Fibroblast of lung (primary cell): Measurements from ENCODE around the gene HPRT1. TPM values are rescaled to one million over a fixed set of nuclear protein-coding genes. Genes with fewer than 3 reads are reported as not detected.

ENCODE experiments used
- DNase-seq, 2 donors: peaks; one replicate each; pipeline versions ENCODE4 v3.0.0 to v3.0.0-alpha.2; 2010; ENCODE audit warnings: low read depth in 2 of 2
- H2AFZ ChIP-seq: 2 replicates; pipeline ENCODE4 v1.5.1; 2012; ENCODE audit warnings: low read length, control low read depth, inconsistent platforms
- H3K27ac ChIP-seq: 2 replicates; pipeline ENCODE4 v1.5.1; 2011; ENCODE audit warnings: low read length, control low read depth; ENCODE audit not compliant: insufficient read depth
- H3K27me3 ChIP-seq: 2 replicates; pipeline ENCODE4 v1.5.1; 2011; ENCODE audit warnings: mild to moderate bottlenecking, low read length; ENCODE audit not compliant: control insufficient read depth, insufficient read depth
- H3K36me3 ChIP-seq: 2 replicates; pipeline ENCODE4 v1.5.1; 2011; ENCODE audit warnings: low read length; ENCODE audit not compliant: control insufficient read depth, insufficient read depth
- H3K4me1 ChIP-seq: 2 replicates; pipeline ENCODE4 v1.5.1; 2011; ENCODE audit warnings: low read length; ENCODE audit not compliant: control insufficient read depth, insufficient read depth; ENCODE audit errors: extremely low read depth
- H3K4me2 ChIP-seq: 2 replicates; pipeline ENCODE4 v1.5.1; 2011; ENCODE audit warnings: low read length, control low read depth; ENCODE audit not compliant: insufficient read depth; ENCODE audit errors: extremely low read depth
- H3K4me3 ChIP-seq, 4 experiments: fragments of 200-600 bp in 1 of 4; sonication (generic) in 1 of 4; replicated peaks in 1 of 4; 2 replicates each; pipeline ENCODE4 v1.5.1; 2011 to 2016; ENCODE audit warnings: low read length in 4 of 4, low read depth in 3 of 4, mild to moderate bottlenecking in 3 of 4, control low read depth in 2 of 4, inconsistent platforms in 1 of 4, mixed read lengths in 1 of 4; ENCODE audit not compliant: insufficient read depth in 1 of 4; ENCODE audit errors: control extremely low read depth in 1 of 4
- H3K79me2 ChIP-seq: 2 replicates; pipeline ENCODE4 v1.5.1; 2012; ENCODE audit warnings: mild to moderate bottlenecking, low read length, inconsistent platforms; ENCODE audit not compliant: control insufficient read depth, insufficient read depth
- H3K9ac ChIP-seq: 2 replicates; pipeline ENCODE4 v1.5.1; 2011; ENCODE audit warnings: mild to moderate bottlenecking, low read length, control low read depth; ENCODE audit not compliant: insufficient read depth
- H3K9me3 ChIP-seq: 2 replicates; pipeline ENCODE4 v1.5.1; 2012; ENCODE audit warnings: low read depth, low read length; ENCODE audit not compliant: control insufficient read depth, insufficient read depth
- H4K20me1 ChIP-seq: 2 replicates; pipeline ENCODE4 v1.5.1; 2011; ENCODE audit warnings: low read length; ENCODE audit not compliant: control insufficient read depth, insufficient read depth; ENCODE audit errors: extremely low read depth
- EZH2 ChIP-seq: IDR thresholded peaks from 2 replicates; pipeline ENCODE4 v1.5.1; 2012; ENCODE audit warnings: low read length, control low read depth, mild to moderate bottlenecking; ENCODE audit errors: missing control alignments
- polyA plus RNA-seq, 2 donors: library from polyadenylated mRNA; depleted of rRNA in 1 of 2; stranded (reverse) in 1 of 2; unstranded in 1 of 2; fragments of >200 nt; gene quantifications; 2 replicates each; pipeline ENCODE4 v1.2.1, GENCODE V29; 2011 to 2012; ENCODE audit warnings: missing spikeins in 1 of 2
- total RNA-seq: library from RNA; depleted of rRNA; stranded (reverse); fragments of >200 nt; gene quantifications from 2 replicates; pipeline ENCODE4 v1.2.1, GENCODE V29; 2014
- TF ChIP-seq, protein P1 (sequence below), 2 donors: IDR thresholded peaks in 1 of 2; conservative IDR thresholded peaks in 1 of 2; 1 replicate in 1 of 2; 2 replicates in 1 of 2; pipeline ENCODE4 v1.5.1; 2011 to 2012; ENCODE audit warnings: low read length in 2 of 2, control low read depth in 1 of 2, inconsistent platforms in 1 of 2, low read depth in 1 of 2, mild to moderate bottlenecking in 1 of 2

The HPRT1 gene
- total and polyA plus RNA-seq, 2 donors (not counting 1 experiment from before 2014, with no cell fraction given), result 23.0 to 51.8 TPM

DNA sequence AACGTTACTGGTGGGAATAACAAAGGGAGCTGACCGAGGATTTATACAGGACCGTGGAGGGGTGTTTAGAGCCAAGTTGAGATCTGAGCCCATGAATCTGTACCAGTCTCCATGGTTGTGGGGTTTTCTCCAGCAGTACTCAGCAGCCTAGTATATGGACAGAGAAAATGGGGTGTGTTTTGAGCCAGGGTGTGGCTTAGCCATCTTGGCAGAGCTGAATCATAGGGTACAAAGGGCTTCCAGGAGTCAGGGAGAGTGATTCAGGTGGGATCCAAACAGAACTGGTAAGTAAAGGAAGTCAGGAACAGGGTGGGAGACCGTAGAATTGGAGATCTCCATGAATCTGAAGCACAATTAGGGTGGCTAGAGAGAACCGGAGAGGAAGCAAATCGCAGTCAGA is 7.4 kb upstream of the HPRT1 start:
- H3K9me3 ChIP-seq, result no peaks in the 10 kb centered on the region
- no peak overlapping the region for H2AFZ ChIP-seq
- no peaks in the 10 kb centered on the region for H3K36me3 ChIP-seq
- no peaks in the 10 kb centered on the region for H3K79me2 ChIP-seq
- no peak overlapping the region for H3K9ac ChIP-seq
- TF ChIP-seq, protein P1, sequence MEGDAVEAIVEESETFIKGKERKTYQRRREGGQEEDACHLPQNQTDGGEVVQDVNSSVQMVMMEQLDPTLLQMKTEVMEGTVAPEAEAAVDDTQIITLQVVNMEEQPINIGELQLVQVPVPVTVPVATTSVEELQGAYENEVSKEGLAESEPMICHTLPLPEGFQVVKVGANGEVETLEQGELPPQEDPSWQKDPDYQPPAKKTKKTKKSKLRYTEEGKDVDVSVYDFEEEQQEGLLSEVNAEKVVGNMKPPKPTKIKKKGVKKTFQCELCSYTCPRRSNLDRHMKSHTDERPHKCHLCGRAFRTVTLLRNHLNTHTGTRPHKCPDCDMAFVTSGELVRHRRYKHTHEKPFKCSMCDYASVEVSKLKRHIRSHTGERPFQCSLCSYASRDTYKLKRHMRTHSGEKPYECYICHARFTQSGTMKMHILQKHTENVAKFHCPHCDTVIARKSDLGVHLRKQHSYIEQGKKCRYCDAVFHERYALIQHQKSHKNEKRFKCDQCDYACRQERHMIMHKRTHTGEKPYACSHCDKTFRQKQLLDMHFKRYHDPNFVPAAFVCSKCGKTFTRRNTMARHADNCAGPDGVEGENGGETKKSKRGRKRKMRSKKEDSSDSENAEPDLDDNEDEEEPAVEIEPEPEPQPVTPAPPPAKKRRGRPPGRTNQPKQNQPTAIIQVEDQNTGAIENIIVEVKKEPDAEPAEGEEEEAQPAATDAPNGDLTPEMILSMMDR (conservative IDR thresholded peaks at IDR 0.05 in 1 of 2, IDR thresholded peaks at IDR 0.05 in 1 of 2; ENCODE audit: low read depth in 1 of 2, low read length in 2 of 2), result no peak
- TF ChIP-seq EZH2, result no peak
- no peak overlapping the region for H3K27ac ChIP-seq
- H3K4me1 ChIP-seq, result no peaks in the 10 kb centered on the region
- H3K4me2 ChIP-seq, result no peak overlapping the region
- H4K20me1 ChIP-seq, result no peaks in the 10 kb centered on the region
- H3K27me3 ChIP-seq, result no peaks in the 10 kb centered on the region
- no peak overlapping the region for H3K4me3 ChIP-seq
- no peak for DNase-seq

DNA sequence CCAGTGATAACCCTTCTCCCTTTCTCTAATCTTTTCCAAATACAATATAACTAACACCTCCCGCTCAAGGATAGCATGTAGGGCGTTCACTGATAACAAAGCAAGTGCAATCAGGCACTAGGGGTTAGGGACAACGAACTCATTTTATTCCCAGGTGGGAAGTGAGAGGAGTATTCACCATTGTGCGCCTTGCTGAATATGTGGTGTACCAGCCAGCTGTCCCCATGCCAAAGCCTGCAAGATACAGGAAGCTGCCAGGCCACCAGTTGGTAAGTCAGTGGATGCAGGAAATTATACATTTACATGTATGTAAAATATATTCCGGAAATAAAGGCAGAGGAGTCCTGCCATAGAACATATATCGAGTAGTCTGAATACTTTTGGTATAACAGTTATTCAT is 6.3 kb upstream of the HPRT1 start:
- H3K9ac ChIP-seq, result no peak overlapping the region
- no peak for TF ChIP-seq EZH2
- TF ChIP-seq, protein P1 (conservative IDR thresholded peaks at IDR 0.05 in 1 of 2, IDR thresholded peaks at IDR 0.05 in 1 of 2; ENCODE audit: low read depth in 1 of 2, low read length in 2 of 2), result no peak
- no peaks in the 10 kb centered on the region for H3K79me2 ChIP-seq
- H3K36me3 ChIP-seq, result no peaks in the 10 kb centered on the region
- no peaks in the 10 kb centered on the region for H3K27me3 ChIP-seq
- H3K27ac ChIP-seq, result no peak overlapping the region
- no peak overlapping the region for H3K4me2 ChIP-seq
- no peaks in the 10 kb centered on the region for H4K20me1 ChIP-seq
- H2AFZ ChIP-seq, result no peak overlapping the region
- no peak for DNase-seq
- H3K4me1 ChIP-seq, result no peaks in the 10 kb centered on the region
- no peak overlapping the region for H3K4me3 ChIP-seq
- no peaks in the 10 kb centered on the region for H3K9me3 ChIP-seq

DNA sequence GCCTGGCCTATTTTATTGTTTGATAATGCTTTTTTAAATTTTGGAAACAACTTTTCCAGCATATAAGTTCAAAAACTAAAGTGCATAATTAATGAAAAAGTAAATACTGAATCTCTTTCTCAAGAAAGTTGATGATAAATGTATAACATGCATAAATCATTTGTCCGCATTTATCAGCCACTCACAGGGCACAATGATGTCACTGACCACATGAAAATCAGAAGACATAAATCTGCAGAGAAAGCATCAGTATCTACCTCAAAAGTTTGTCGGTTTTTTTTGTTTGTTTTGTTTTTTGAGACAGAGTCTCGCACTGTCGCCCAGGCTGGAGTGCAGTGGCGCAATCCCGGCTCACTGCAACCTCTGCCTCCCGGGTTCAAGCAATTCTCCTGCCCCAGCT is 5.5 kb upstream of the HPRT1 start:
- Histone ChIP-seq H3K4me3 (no peak overlapping the region), H3K9ac (no peak overlapping the region), H4K20me1 (no peaks in the 10 kb centered on the region), H3K79me2 (no peaks in the 10 kb centered on the region), H3K27me3 (no peaks in the 10 kb centered on the region), H2AFZ (no peak overlapping the region), H3K4me1 (no peaks in the 10 kb centered on the region), H3K27ac (no peak overlapping the region), H3K36me3 (no peaks in the 10 kb centered on the region), H3K4me2 (no peak overlapping the region), H3K9me3 (no peaks in the 10 kb centered on the region)
- no peak for TF ChIP-seq EZH2
- TF ChIP-seq, protein P1 (conservative IDR thresholded peaks at IDR 0.05 in 1 of 2, IDR thresholded peaks at IDR 0.05 in 1 of 2; ENCODE audit: low read depth in 1 of 2, low read length in 2 of 2), result no peak
- DNase-seq, result no peak
